ENCODE data around the gene TP53BP1.

DNA sequence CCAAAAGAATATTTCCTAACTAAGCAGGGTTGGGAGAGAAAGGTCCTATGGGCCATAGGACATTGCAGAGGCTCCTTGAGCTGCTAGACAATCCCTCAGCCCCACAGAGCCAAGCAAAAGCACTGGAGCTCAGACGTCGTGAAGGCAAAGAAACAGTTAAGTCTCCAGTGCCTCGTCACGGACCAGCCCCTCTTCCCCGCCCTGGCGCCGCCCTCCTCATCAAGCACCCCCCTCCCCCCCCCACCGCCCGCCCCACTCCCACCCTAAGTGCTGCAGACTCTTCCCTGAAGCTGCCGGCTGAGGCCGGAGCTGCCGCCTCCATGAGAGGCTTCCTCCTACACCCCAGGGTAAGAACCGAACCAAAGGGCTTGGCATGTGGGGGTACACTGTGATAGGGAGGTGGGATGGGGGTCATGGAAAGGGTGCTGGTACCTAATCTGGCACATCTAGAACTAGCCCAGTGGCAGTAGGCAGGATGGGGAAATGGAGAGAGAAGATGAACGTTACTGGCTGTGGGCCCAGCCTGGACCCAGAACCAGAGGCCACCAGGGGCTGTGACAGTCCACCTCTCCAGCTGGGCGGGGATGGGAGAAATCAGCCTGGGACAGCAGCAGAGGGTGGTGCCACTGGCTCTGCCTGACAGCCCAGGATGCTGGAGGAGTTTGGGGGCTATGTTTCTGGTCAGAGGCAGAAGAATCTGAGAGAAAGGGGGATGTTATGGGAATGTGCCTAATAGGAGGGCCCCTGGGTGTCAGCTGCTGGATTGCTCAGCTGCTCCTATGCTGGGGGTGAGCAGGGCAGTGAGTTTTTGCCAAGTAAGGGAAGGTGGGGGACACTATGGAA lies 24.6 kb upstream of the TP53BP1 start, which contains the start of gene MAP1A:
- TF ChIP-seq CTCF (IDR thresholded peaks at IDR 0.05), result no peak
- no peak for TF ChIP-seq EP300 (IDR thresholded peaks at IDR 0.05)
- TF ChIP-seq POLR2A (IDR thresholded peaks at IDR 0.05), result no peak
- TF ChIP-seq POLR2AphosphoS5 (IDR thresholded peaks at IDR 0.05), result no peak

Measured in stomach (tissue), 4 donors.